SU-DHL-6 (cell line): ENCODE data around the gene MRPL39.

Experiments
- H2AFZ ChIP-seq: fragments of 200-600 bp; sonication (generic); 2 replicates; pipeline ENCODE4 v1.6.1; 2014; ENCODE audit warnings: low read depth, mild to moderate bottlenecking, moderate library complexity, mixed read lengths, antibody characterized with exemption, low read length; ENCODE audit not compliant: severe bottlenecking
- H3F3A ChIP-seq: fragments of 200-600 bp; shearing (Covaris generic); 2 replicates; pipeline ENCODE4 v1.6.0; 2016; ENCODE audit warnings: antibody characterized with exemption, mild to moderate bottlenecking; ENCODE audit not compliant: insufficient read depth
- H3K27ac ChIP-seq: fragments of 200-600 bp; sonication (generic); 2 replicates; pipeline ENCODE4 v1.5.1; 2016; ENCODE audit warnings: low read depth, mild to moderate bottlenecking, low read length, moderate library complexity, mixed read lengths
- H3K27me3 ChIP-seq: fragments of 200-600 bp; sonication (generic), shearing (Covaris generic); 2 replicates; pipeline ENCODE4 v1.6.0; 2014; ENCODE audit warnings: mild to moderate bottlenecking, low read length
- H3K36me3 ChIP-seq: fragments of 200-600 bp; sonication (generic); 2 replicates; pipeline ENCODE4 v1.6.1; 2014; ENCODE audit warnings: mild to moderate bottlenecking, low read length, mixed read lengths
- H3K4me2 ChIP-seq: fragments of 300-600, 200-600 bp; shearing (Covaris generic), sonication (generic); 2 replicates; pipeline ENCODE4 v1.6.0; 2014; ENCODE audit warnings: low read length, low read depth, mild to moderate bottlenecking; ENCODE audit not compliant: poor library complexity, severe bottlenecking
- H3K4me3 ChIP-seq: fragments of 200-600 bp; sonication (generic); 2 replicates; pipeline ENCODE4 v1.5.1; 2014; ENCODE audit warnings: antibody characterized with exemption, low read length, mild to moderate bottlenecking, mixed read lengths; ENCODE audit not compliant: insufficient read depth, poor library complexity, severe bottlenecking
- H3K79me2 ChIP-seq: fragments of 200-600 bp; sonication (generic); 2 replicates; pipeline ENCODE4 v1.6.1; 2014; ENCODE audit warnings: mild to moderate bottlenecking, low read length, moderate library complexity; ENCODE audit not compliant: insufficient read depth
- H3K9ac ChIP-seq: fragments of 200-600 bp; sonication (generic); 2 replicates; pipeline ENCODE4 v1.7.0; 2014; ENCODE audit warnings: mild to moderate bottlenecking, low read length
- H3K9me2 ChIP-seq: fragments of 200-600 bp; sonication (generic); replicated peaks from 2 replicates; pipeline ENCODE4 v1.6.1; 2014; ENCODE audit warnings: low read length; ENCODE audit not compliant: insufficient read depth
- H3K9me3 ChIP-seq: fragments of 200-600 bp; sonication (generic); 2 replicates; pipeline ENCODE4 v1.6.1; 2014; ENCODE audit warnings: low read length, mixed read lengths; ENCODE audit not compliant: insufficient read depth
- H4K20me1 ChIP-seq: fragments of 200-600 bp; sonication (generic); 2 replicates; pipeline ENCODE4 v1.6.1; 2014; ENCODE audit warnings: low read depth, mild to moderate bottlenecking, antibody characterized with exemption, low read length, moderate library complexity, mixed read lengths
- CTCF ChIP-seq: fragments of 200-600 bp; sonication (generic); IDR thresholded peaks from one replicate; pipeline ENCODE4 v1.5.1; 2017; ENCODE audit warnings: antibody characterized with exemption, mild to moderate bottlenecking, low read length, moderate library complexity; ENCODE audit not compliant: insufficient read depth, poor library complexity, severe bottlenecking
- EZH2phosphoT487 ChIP-seq: fragments of 200-600 bp; sonication (generic), shearing (Covaris generic); conservative IDR thresholded peaks from 2 replicates; pipeline ENCODE4 v1.6.1; 2018; ENCODE audit warnings: mild to moderate bottlenecking, antibody characterized with exemption, low read length, moderate library complexity, mixed read lengths

MRPL39 gene

GRCh38 chr21:25560271-25560685, 47.0 kb downstream of the MRPL39 start:
- no peaks in the 10 kb centered on the region for H3K36me3 ChIP-seq
- H3F3A ChIP-seq: peaks cover 22% of the 10 kb centered on the region
- no peaks in the 10 kb centered on the region for H3K9me3 ChIP-seq
- H3K27me3 ChIP-seq: no peaks in the 10 kb centered on the region
- no peak for TF ChIP-seq EZH2phosphoT487
- TF ChIP-seq CTCF: no peak
- H3K27ac ChIP-seq: no peak overlapping the region
- no peak overlapping the region for H3K4me2 ChIP-seq
- no peaks in the 10 kb centered on the region for H3K9me2 ChIP-seq
- H3K79me2 ChIP-seq: peaks cover 30% of the 10 kb centered on the region
- no peak overlapping the region for H3K9ac ChIP-seq
- H2AFZ ChIP-seq: no peak overlapping the region
- H3K4me3 ChIP-seq: no peak overlapping the region
- H4K20me1 ChIP-seq: no peaks in the 10 kb centered on the region

- H3K36me3 ChIP-seq: no peaks in the 10 kb centered on the region
- peaks cover 18% of the 10 kb centered on the region for H3F3A ChIP-seq
- H3K9me3 ChIP-seq: no peaks in the 10 kb centered on the region
- H3K27me3 ChIP-seq: no peaks in the 10 kb centered on the region
- no peak for TF ChIP-seq CTCF
- no peak for TF ChIP-seq EZH2phosphoT487
- no peak overlapping the region for H3K27ac ChIP-seq
- no peak overlapping the region for H3K4me3 ChIP-seq
- H3K79me2 ChIP-seq: peaks cover 25% of the 10 kb centered on the region
- H3K9ac ChIP-seq: no peak overlapping the region
- H3K9me2 ChIP-seq: no peaks in the 10 kb centered on the region
- no peak overlapping the region for H2AFZ ChIP-seq
- no peaks in the 10 kb centered on the region for H4K20me1 ChIP-seq
- no peak overlapping the region for H3K4me2 ChIP-seq
Observed at GRCh38 chr21:25559746-25560145, 47.5 kb downstream of the MRPL39 start.

GRCh38 chr21:25558123-25558522, 49.2 kb downstream of the MRPL39 start:
- H3K4me2 ChIP-seq: no peak overlapping the region

More at GRCh38 chr21:25558123-25558522, 49.2 kb downstream of the MRPL39 start:
- Histone ChIP-seq H3K9ac (no peak overlapping the region), H3F3A (peaks cover 10% of the 10 kb centered on the region), H3K27me3 (no peaks in the 10 kb centered on the region), H3K36me3 (no peaks in the 10 kb centered on the region), H3K9me2 (no peaks in the 10 kb centered on the region), H3K27ac (no peak overlapping the region), H3K79me2 (peaks cover 9% of the 10 kb centered on the region), H2AFZ (no peak overlapping the region), H3K4me3 (no peak overlapping the region), H3K9me3 (no peaks in the 10 kb centered on the region), H4K20me1 (no peaks in the 10 kb centered on the region)
- no peak for TF ChIP-seq EZH2phosphoT487
- no peak for TF ChIP-seq CTCF
